IPS-15b (cell line): Measurements from ENCODE around the gene S100A9.
"Not testable (repeated sequence)": the region's sequence is repeated elsewhere in the genome, so short reads cannot be mapped to it uniquely, and the experiment has no call there.

Experiments
- H3K27me3 ChIP-seq: one replicate; pipeline ENCODE4 v1.6.1; 2013; ENCODE audit warnings: low read length; ENCODE audit not compliant: control insufficient read depth, insufficient read depth
- H3K36me3 ChIP-seq: one replicate; pipeline ENCODE4 v1.6.1; 2013; ENCODE audit warnings: low read length; ENCODE audit not compliant: control insufficient read depth, insufficient read depth
- H3K4me1 ChIP-seq: one replicate; pipeline ENCODE4 v1.6.1; 2013; ENCODE audit warnings: mild to moderate bottlenecking, low read length; ENCODE audit not compliant: control insufficient read depth, insufficient read depth
- H3K4me3 ChIP-seq: one replicate; pipeline ENCODE4 v1.5.1; 2013; ENCODE audit warnings: low read depth, low read length
- H3K9ac ChIP-seq: one replicate; pipeline ENCODE4 v1.6.1; 2013; ENCODE audit warnings: low read depth, mild to moderate bottlenecking, low read length
- H3K9me3 ChIP-seq: one replicate; pipeline ENCODE4 v1.6.1; 2013; ENCODE audit warnings: mild to moderate bottlenecking, low read length; ENCODE audit not compliant: control insufficient read depth, insufficient read depth

S100A9 gene

GRCh38 chr1:153357853-153358690, at the start of gene S100A9:
Gene S100A9, plus strand, starts transcription at chr1:153357854. Its CDS starts 430 bp downstream, at chr1:153358284.
- Histone ChIP-seq H3K9ac (no peak within 1 kb of the TSS), H3K27me3 (no peaks in the 10 kb centered on the region), H3K36me3 (no peaks in the 10 kb centered on the region), H3K4me3 (no peak within 1 kb of the TSS), H3K4me1 (no peaks in the 10 kb centered on the region), H3K9me3 (no peaks in the 10 kb centered on the region)

- no peaks in the 10 kb centered on the region for H3K9me3 ChIP-seq
- H3K9ac ChIP-seq: no peak overlapping the region
- H3K36me3 ChIP-seq: no peaks in the 10 kb centered on the region
- no peaks in the 10 kb centered on the region for H3K27me3 ChIP-seq
- peaks cover 3% of the 10 kb centered on the region for H3K4me1 ChIP-seq
- H3K4me3 ChIP-seq: no peak overlapping the region
Observed at GRCh38 chr1:153308540-153308939, 49.1 kb upstream of the S100A9 start.

GRCh38 chr1:153309441-153309840, 48.2 kb upstream of the S100A9 start:
- Histone ChIP-seq H3K27me3 (no peaks in the 10 kb centered on the region), H3K9me3 (no peaks in the 10 kb centered on the region), H3K9ac (no peak overlapping the region), H3K4me1 (peaks cover 3% of the 10 kb centered on the region), H3K4me3 (no peak overlapping the region), H3K36me3 (no peaks in the 10 kb centered on the region)

GRCh38 chr1:153310526-153310925, 47.1 kb upstream of the S100A9 start:
- H3K9ac ChIP-seq: no peak overlapping the region
- peaks cover 3% of the 10 kb centered on the region for H3K4me1 ChIP-seq
- no peak overlapping the region for H3K4me3 ChIP-seq
- H3K9me3 ChIP-seq: no peaks in the 10 kb centered on the region
- H3K27me3 ChIP-seq: no peaks in the 10 kb centered on the region
- H3K36me3 ChIP-seq: no peaks in the 10 kb centered on the region

GRCh38 chr1:153312570-153313186, 45.0 kb upstream of the S100A9 start, which contains the start of gene PGLYRP3:
Gene PGLYRP3, minus strand, starts transcription at chr1:153312952. Its CDS starts 2,287 bp downstream, at chr1:153310665.
- no peak within 1 kb of the TSS for H3K9ac ChIP-seq
- H3K4me1 ChIP-seq: no peaks in the 10 kb centered on the region
- no peaks in the 10 kb centered on the region for H3K9me3 ChIP-seq
- H3K4me3 ChIP-seq: no peak within 1 kb of the TSS
- H3K27me3 ChIP-seq: no peaks in the 10 kb centered on the region
- no peaks in the 10 kb centered on the region for H3K36me3 ChIP-seq

GRCh38 chr1:153313288-153313687, 44.4 kb upstream of the S100A9 start:
- Histone ChIP-seq H3K36me3 (no peaks in the 10 kb centered on the region), H3K4me3 (no peak overlapping the region), H3K4me1 (no peaks in the 10 kb centered on the region), H3K9me3 (no peaks in the 10 kb centered on the region), H3K27me3 (no peaks in the 10 kb centered on the region), H3K9ac (no peak overlapping the region)

- H3K4me1 ChIP-seq, H3K36me3 ChIP-seq, H3K9me3 ChIP-seq, H3K27me3 ChIP-seq, H3K4me3 ChIP-seq, H3K9ac ChIP-seq: not testable (repeated sequence)
Observed at GRCh38 chr1:153314388-153314787, 43.3 kb upstream of the S100A9 start.

- H3K27me3 ChIP-seq, H3K9me3 ChIP-seq, H3K4me3 ChIP-seq, H3K36me3 ChIP-seq, H3K4me1 ChIP-seq, H3K9ac ChIP-seq: not testable (repeated sequence)
Observed at GRCh38 chr1:153316013-153316412, 41.6 kb upstream of the S100A9 start.

- not testable (repeated sequence) for H3K4me3 ChIP-seq, H3K9ac ChIP-seq, H3K9me3 ChIP-seq, H3K36me3 ChIP-seq, H3K4me1 ChIP-seq, H3K27me3 ChIP-seq
Observed at GRCh38 chr1:153318145-153318544, 39.5 kb upstream of the S100A9 start.

- Histone ChIP-seq H3K36me3 (no peaks in the 10 kb centered on the region), H3K9ac (no peak overlapping the region), H3K4me3 (no peak overlapping the region), H3K27me3 (no peaks in the 10 kb centered on the region), H3K9me3 (peaks cover 4% of the 10 kb centered on the region), H3K4me1 (no peaks in the 10 kb centered on the region)
Observed at GRCh38 chr1:153322568-153322967, 35.1 kb upstream of the S100A9 start.

- Histone ChIP-seq H3K9me3 (peaks cover 4% of the 10 kb centered on the region), H3K36me3 (no peaks in the 10 kb centered on the region)
Observed at GRCh38 chr1:153324912-153325311, 32.7 kb upstream of the S100A9 start.

GRCh38 chr1:153333902-153334301, 23.8 kb upstream of the S100A9 start:
- H3K36me3 ChIP-seq: no peaks in the 10 kb centered on the region
- no peaks in the 10 kb centered on the region for H3K9me3 ChIP-seq
- H3K4me3 ChIP-seq: no peak overlapping the region
- no peaks in the 10 kb centered on the region for H3K27me3 ChIP-seq
- H3K4me1 ChIP-seq: no peaks in the 10 kb centered on the region
- H3K9ac ChIP-seq: no peak overlapping the region

More at GRCh38 chr1:153324912-153325311, 32.7 kb upstream of the S100A9 start:
- no peaks in the 10 kb centered on the region for H3K4me1 ChIP-seq
- H3K4me3 ChIP-seq: no peak overlapping the region
- H3K27me3 ChIP-seq: no peaks in the 10 kb centered on the region
- no peak overlapping the region for H3K9ac ChIP-seq
